ENCODE results near the gene GPR137B.

- TF ChIP-seq POLR2A (IDR thresholded peaks at IDR 0.05) (no peak), CTCF (IDR thresholded peaks at IDR 0.05) (no peak)
Observed at GRCh38 chr1:236149003-236149595, 6.8 kb downstream of the GPR137B start.
